HepG2 (cell line): ENCODE measurements around the gene NTN5. TPM values are rescaled to one million over a fixed set of nuclear protein-coding genes. Genes with fewer than 3 reads are reported as not detected.

ENCODE experiments used
- CEBPB ChIP-seq: IDR thresholded peaks from 2 replicates; pipeline ENCODE4 v1.6.1; 2011; ENCODE audit warnings: low read depth, low read length, improper control_type of control experiment, borderline replicate concordance
- GATAD2A ChIP-seq: IDR thresholded peaks from 2 replicates; pipeline ENCODE4 v1.6.1; 2016
- KMT2B ChIP-seq: IDR thresholded peaks from 2 replicates; pipeline ENCODE4 v1.6.1; 2016; ENCODE audit warnings: missing genetic modification reagents, missing compliant biosample characterization
- NFE2 ChIP-seq: sonication (generic); formaldehyde crosslinking; IDR thresholded peaks from 2 replicates; pipeline ENCODE4 v1.4.0; 2020; ENCODE audit warnings: missing genetic modification reagents
- NR2F1 ChIP-seq, 2 experiments: fragments of 450-650 bp in 1 of 2; formaldehyde crosslinking in 1 of 2; IDR thresholded peaks; 2 replicates each; pipeline versions ENCODE4 v1.5.0 to v1.6.1; 2016 to 2020; ENCODE audit warnings: mild to moderate bottlenecking in 1 of 2, missing compliant biosample characterization in 1 of 2, missing genetic modification reagents in 1 of 2, moderate library complexity in 1 of 2
- SRY ChIP-seq: sonication (generic); formaldehyde crosslinking; IDR thresholded peaks from 2 replicates; pipeline ENCODE4 v1.8.0; 2022; ENCODE audit warnings: mild to moderate bottlenecking, missing genetic modification reagents
- U2AF2 ChIP-seq: fragments of 200-400 bp; formaldehyde crosslinking; IDR thresholded peaks from 2 replicates; pipeline ENCODE4 v1.6.1; 2017; ENCODE audit warnings: low read depth, mild to moderate bottlenecking, low read length
- UBTF ChIP-seq: sonication (generic); formaldehyde crosslinking; IDR thresholded peaks from 2 replicates; pipeline ENCODE4 v1.4.0; 2020; ENCODE audit warnings: mild to moderate bottlenecking, missing genetic modification reagents
- ZKSCAN8 ChIP-seq: IDR thresholded peaks from 2 replicates; pipeline ENCODE4 v1.6.1; 2016; ENCODE audit warnings: borderline replicate concordance, missing genetic modification reagents, missing compliant biosample characterization
- ZNF318 ChIP-seq: sonication (generic); formaldehyde crosslinking; IDR thresholded peaks from 2 replicates; pipeline ENCODE4 v1.4.0; 2020; ENCODE audit warnings: mild to moderate bottlenecking, missing genetic modification reagents
- polyA plus RNA-seq, 8 experiments: library from polyadenylated mRNA; depleted of rRNA in 3 of 8; stranded (reverse) in 7 of 8; unstranded in 1 of 8; fragments of >200 nt; fragmentation: Illumina TruSeq in 4 of 8; extraction: Trizol in 4 of 8; gene quantifications; 2 replicates each; pipeline versions ENCODE4 v1.2.1 to v1.2.3, GENCODE V29; 2011 to 2016; ENCODE audit warnings: low read depth in 4 of 8, missing spikeins in 1 of 8, mixed read lengths in 1 of 8; ENCODE audit not compliant: insufficient read depth in 1 of 8
- total RNA-seq, 5 experiments: library from RNA; depleted of rRNA; stranded (reverse); fragments of >200 nt; fragmentation: Illumina TruSeq; extraction: Trizol; gene quantifications; 2 replicates each; pipeline ENCODE4 v1.2.3, GENCODE V29; 2016; ENCODE audit warnings: low read depth in 1 of 5
- TF ChIP-seq, protein P1 (sequence below): sonication (generic); formaldehyde crosslinking; IDR thresholded peaks from 2 replicates; pipeline ENCODE4 v1.4.0; 2020; ENCODE audit warnings: mild to moderate bottlenecking, missing genetic modification reagents
- TF ChIP-seq, protein P2 (sequence below): sonication (generic); formaldehyde crosslinking; IDR thresholded peaks from 2 replicates; pipeline ENCODE4 v1.8.1; 2022; ENCODE audit warnings: low read depth, mild to moderate bottlenecking, missing genetic modification reagents

NTN5 gene
- total and polyA plus RNA-seq, 2 of the 13 experiments (the other 11 are each of a cell fraction or from before 2014, with no cell fraction given) = 0.05 TPM; not detected in 1

- TF ChIP-seq UBTF (CRISPR knock-in tag) = no peak
- TF ChIP-seq GATAD2A (CRISPR knock-in tag) = peak; percentile 51
- peak; percentile 14; the same call in 1 of the 2 replicates for TF ChIP-seq ZKSCAN8
- TF ChIP-seq NFE2 (CRISPR knock-in tag) = no peak
- no peak for TF ChIP-seq SRY (CRISPR knock-in tag)
- TF ChIP-seq CEBPB = no peak
- TF ChIP-seq, protein P1, sequence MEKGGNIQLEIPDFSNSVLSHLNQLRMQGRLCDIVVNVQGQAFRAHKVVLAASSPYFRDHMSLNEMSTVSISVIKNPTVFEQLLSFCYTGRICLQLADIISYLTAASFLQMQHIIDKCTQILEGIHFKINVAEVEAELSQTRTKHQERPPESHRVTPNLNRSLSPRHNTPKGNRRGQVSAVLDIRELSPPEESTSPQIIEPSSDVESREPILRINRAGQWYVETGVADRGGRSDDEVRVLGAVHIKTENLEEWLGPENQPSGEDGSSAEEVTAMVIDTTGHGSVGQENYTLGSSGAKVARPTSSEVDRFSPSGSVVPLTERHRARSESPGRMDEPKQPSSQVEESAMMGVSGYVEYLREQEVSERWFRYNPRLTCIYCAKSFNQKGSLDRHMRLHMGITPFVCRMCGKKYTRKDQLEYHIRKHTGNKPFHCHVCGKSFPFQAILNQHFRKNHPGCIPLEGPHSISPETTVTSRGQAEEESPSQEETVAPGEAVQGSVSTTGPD (CRISPR knock-in tag) = no peak
- peak; percentile 36; the same call in 1 of the 2 replicates for TF ChIP-seq KMT2B (CRISPR knock-in tag)
- TF ChIP-seq, protein P2, sequence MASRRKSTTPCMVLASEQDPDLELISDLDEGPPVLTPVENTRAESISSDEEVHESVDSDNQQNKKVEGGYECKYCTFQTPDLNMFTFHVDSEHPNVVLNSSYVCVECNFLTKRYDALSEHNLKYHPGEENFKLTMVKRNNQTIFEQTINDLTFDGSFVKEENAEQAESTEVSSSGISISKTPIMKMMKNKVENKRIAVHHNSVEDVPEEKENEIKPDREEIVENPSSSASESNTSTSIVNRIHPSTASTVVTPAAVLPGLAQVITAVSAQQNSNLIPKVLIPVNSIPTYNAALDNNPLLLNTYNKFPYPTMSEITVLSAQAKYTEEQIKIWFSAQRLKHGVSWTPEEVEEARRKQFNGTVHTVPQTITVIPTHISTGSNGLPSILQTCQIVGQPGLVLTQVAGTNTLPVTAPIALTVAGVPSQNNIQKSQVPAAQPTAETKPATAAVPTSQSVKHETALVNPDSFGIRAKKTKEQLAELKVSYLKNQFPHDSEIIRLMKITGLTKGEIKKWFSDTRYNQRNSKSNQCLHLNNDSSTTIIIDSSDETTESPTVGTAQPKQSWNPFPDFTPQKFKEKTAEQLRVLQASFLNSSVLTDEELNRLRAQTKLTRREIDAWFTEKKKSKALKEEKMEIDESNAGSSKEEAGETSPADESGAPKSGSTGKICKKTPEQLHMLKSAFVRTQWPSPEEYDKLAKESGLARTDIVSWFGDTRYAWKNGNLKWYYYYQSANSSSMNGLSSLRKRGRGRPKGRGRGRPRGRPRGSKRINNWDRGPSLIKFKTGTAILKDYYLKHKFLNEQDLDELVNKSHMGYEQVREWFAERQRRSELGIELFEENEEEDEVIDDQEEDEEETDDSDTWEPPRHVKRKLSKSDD (CRISPR knock-in tag) = no peak
- TF ChIP-seq ZNF318 (CRISPR knock-in tag) = 0 out of 2 replicates have a peak, but pooled peaks have one; percentile 41
- TF ChIP-seq U2AF2 = no peak
- TF ChIP-seq NR2F1 (CRISPR knock-in tag; IDR thresholded peaks at IDR 0.05) = peak in 1 of 2 experiments; percentile 60; a peak in 2 of 4 replicates
Observed at GRCh38 chr19:48634424-48635262, 38.2 kb downstream of the NTN5 start (continued).
